Esophagus squamous epithelium (tissue), 5 donors: Measurements from ENCODE around the gene FCRL4. TPM values are rescaled to one million over a fixed set of nuclear protein-coding genes. Genes with fewer than 3 reads are reported as not detected.
"Not testable (repeated sequence)": the region's sequence is repeated elsewhere in the genome, so short reads cannot be mapped to it uniquely, and the experiment has no call there.

ENCODE experiments used
- DNase-seq: peaks from one replicate; lab custom pipeline; 2025; lab: John Stamatoyannopoulos, UW
- H3K27ac ChIP-seq, 4 donors: fragments of 200-600 bp; sonication (generic); one replicate each; pipeline ENCODE4 v1.5.1; 2016 to 2019; ENCODE audit warnings: mild to moderate bottlenecking in 1 of 4
- H3K27me3 ChIP-seq, 4 donors: fragments of 200-600 bp; sonication (generic); 1 replicate in 3 of 4; 2 replicates in 1 of 4; pipeline versions ENCODE4 v1.5.1 to v1.6.0; 2017 to 2021; ENCODE audit warnings: antibody characterized with exemption in 1 of 4
- H3K36me3 ChIP-seq, 3 donors: fragments of 200-600 bp; sonication (generic); one replicate each; pipeline ENCODE4 v1.5.1; 2016 to 2019
- H3K4me1 ChIP-seq, 3 donors: fragments of 200-600 bp; sonication (generic); one replicate each; pipeline ENCODE4 v1.5.1; 2017 to 2019
- H3K4me3 ChIP-seq, 4 donors: fragments of 200-600 bp; sonication (generic); 1 replicate in 3 of 4; 2 replicates in 1 of 4; pipeline ENCODE4 v1.5.1; 2016 to 2019; ENCODE audit warnings: mild to moderate bottlenecking in 2 of 4, moderate library complexity in 1 of 4
- H3K9me3 ChIP-seq, 3 donors: fragments of 200-600 bp; sonication (generic); one replicate each; pipeline ENCODE4 v1.5.1; 2016 to 2019
- CTCF ChIP-seq, 6 experiments: fragments of 450-650 bp in 4 of 6; fragments of 200-600 bp in 2 of 6; sonication (generic) in 2 of 6; IDR thresholded peaks; one replicate each; pipeline ENCODE4 v1.5.1; 2016 to 2019; ENCODE audit warnings: antibody characterized with exemption in 6 of 6, mild to moderate bottlenecking in 4 of 6, moderate library complexity in 4 of 6
- POLR2A ChIP-seq, 4 donors: fragments of 450-650 bp; IDR thresholded peaks; one replicate each; pipeline ENCODE4 v1.6.1; 2017; ENCODE audit warnings: antibody characterized with exemption in 4 of 4, mild to moderate bottlenecking in 4 of 4, moderate library complexity in 3 of 4
- WGBS, 2 donors: methylation state at CpG; one replicate each; pipeline ENCODE4 v1.1.5; 2018; 5-methylcytosine and 5-hydroxymethylcytosine counted together
- intact Hi-C: fragments of 100-400 bp; cut with DNase I; formaldehyde crosslinking; loops from one replicate; pipeline ENCODE4 v1.15.0; 2022
- total RNA-seq, 4 donors: library from RNA; depleted of rRNA; stranded (reverse); fragments of >200 nt; gene quantifications; one replicate each; pipeline ENCODE4 v1.1.0, GENCODE V29; 2016
- donor health status: DM: yes; HTN: yes; CAD: no.

Gene FCRL4
- total RNA-seq, 4 donors from 2014 or later = not detected

- intact Hi-C loops = no loop called here
- H3K4me1 ChIP-seq = no peaks in the 10 kb centered on the region
- no peak overlapping the region for H3K27ac ChIP-seq
- TF ChIP-seq CTCF (IDR thresholded peaks at IDR 0.05) = no peak
- no peak for DNase-seq
- H3K36me3 ChIP-seq = no peaks in the 10 kb centered on the region
- H3K27me3 ChIP-seq = peaks cover 0 to 12% (median 0%) of the 10 kb centered on the region in 4 donors
- WGBS, 2 donors = 29 to 31% methylated on average over 2 of the region's 2 CpGs
- H3K9me3 ChIP-seq = no peaks in the 10 kb centered on the region
- H3K4me3 ChIP-seq = no peak overlapping the region
Observed at GRCh38 chr1:157562515-157562914, 35.4 kb downstream of the FCRL4 start.

GRCh38 chr1:157558119-157558518 lies 39.8 kb downstream of the FCRL4 start:
- Histone ChIP-seq H3K27me3 (no peaks in the 10 kb centered on the region), H3K4me1 (no peaks in the 10 kb centered on the region), H3K36me3 (no peaks in the 10 kb centered on the region), H3K4me3 (no peak overlapping the region), H3K27ac (no peak overlapping the region), H3K9me3 (no peaks in the 10 kb centered on the region)
- no peak for TF ChIP-seq POLR2A (IDR thresholded peaks at IDR 0.05)
- no peak for TF ChIP-seq CTCF (IDR thresholded peaks at IDR 0.05)
- intact Hi-C loops = no loop called here
- no peak for DNase-seq
- 48 to 69% methylated on average over 2 of the region's 2 CpGs for WGBS, 2 donors

GRCh38 chr1:157551694-157552693 lies 45.9 kb downstream of the FCRL4 start, which contains the start of gene FCRL5:
TSS of gene FCRL5 (minus strand) at chr1:157552515. CDS start at chr1:157552362, 153 bp downstream.
- peaks cover 0 to 2% (median 0%) of the 10 kb centered on the region in 4 donors for H3K27me3 ChIP-seq

GRCh38 chr1:157548081-157548480 lies 49.8 kb downstream of the FCRL4 start:
- H3K4me3 ChIP-seq, H3K36me3 ChIP-seq, H3K27me3 ChIP-seq, intact Hi-C loops, H3K9me3 ChIP-seq, H3K27ac ChIP-seq, H3K4me1 ChIP-seq, DNase-seq: not testable (repeated sequence)
- 80% methylated on average over 1 of the region's 1 CpG; no CpG with 5 or more reads in 1 of the 2 donors for WGBS, 2 donors

More at GRCh38 chr1:157551694-157552693, 45.9 kb downstream of the FCRL4 start, which contains the start of gene FCRL5:
- no peaks in the 10 kb centered on the region for H3K36me3 ChIP-seq
- TF ChIP-seq POLR2A (IDR thresholded peaks at IDR 0.05) (no peak), CTCF (IDR thresholded peaks at IDR 0.05) (no peak)
- no peak for DNase-seq
- 55 to 61% methylated on average over 8 to 10 of the region's 10 CpGs for WGBS, 2 donors
- H3K9me3 ChIP-seq = no peaks in the 10 kb centered on the region
- H3K4me3 ChIP-seq = no peak within 1 kb of the TSS
- intact Hi-C loops = no loop called here
- no peaks in the 10 kb centered on the region for H3K4me1 ChIP-seq
- H3K27ac ChIP-seq = no peak within 1 kb of the TSS

GRCh38 chr1:157542676-157543075 lies 55.2 kb downstream of the FCRL4 start:
- Histone ChIP-seq H3K4me1 (no peaks in the 10 kb centered on the region), H3K27me3 (peaks cover 0 to 5% (median 0%) of the 10 kb centered on the region in 4 donors), H3K36me3 (no peaks in the 10 kb centered on the region), H3K4me3 (no peak overlapping the region), H3K27ac (no peak overlapping the region), H3K9me3 (no peaks in the 10 kb centered on the region)
- TF ChIP-seq CTCF (IDR thresholded peaks at IDR 0.05) = no peak
- no peak for TF ChIP-seq POLR2A (IDR thresholded peaks at IDR 0.05)
- WGBS, 2 donors = 70% methylated on average over 6 of the region's 6 CpGs
- intact Hi-C loops = no loop called here
- no peak for DNase-seq
